ENCODE data around the gene TTC29. TPM values are rescaled to one million over a fixed set of nuclear protein-coding genes. Genes with fewer than 3 reads are reported as not detected.
"Not testable (repeated sequence)": the region's sequence is repeated elsewhere in the genome, so short reads cannot be mapped to it uniquely, and the experiment has no call there.

Gene TTC29
- total and polyA plus RNA-seq, 5 donors = 0.09 to 0.85 (median 0.29) TPM

DNA sequence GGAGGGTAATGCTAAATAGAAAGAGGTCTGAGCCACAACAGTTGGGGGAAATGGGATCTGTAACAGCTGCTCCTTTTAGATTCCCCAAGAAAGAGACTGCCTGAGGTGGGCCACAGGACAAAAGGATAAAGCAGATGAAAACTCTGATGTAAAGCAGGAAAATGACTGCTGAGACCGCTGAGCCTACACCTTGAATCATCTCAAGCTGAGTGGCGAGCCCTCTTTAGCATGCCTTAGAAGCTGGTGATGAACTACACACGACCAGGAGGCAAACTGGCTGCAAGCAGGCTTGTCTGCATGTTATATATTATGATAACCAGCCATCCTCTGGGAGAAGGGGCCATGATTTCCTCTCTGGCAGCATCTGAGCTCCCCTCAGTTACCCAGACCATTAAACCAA is 88.4 kb downstream of the TTC29 start:
- no peak for DNase-seq
- intact Hi-C loops (cut with DNase I) = no loop called here
- Histone ChIP-seq H3K4me1 (ENCODE audit: control insufficient read depth, insufficient read depth, low read length) (no peaks in the 10 kb centered on the region), H3K9me3 (ENCODE audit: control insufficient read depth, low read length) (no peaks in the 10 kb centered on the region), H3K27ac (ENCODE audit: low read length) (no peak overlapping the region), H3K4me3 (ENCODE audit: low read length) (no peak overlapping the region), H3K27me3 (ENCODE audit: control insufficient read depth, insufficient read depth) (no peaks in the 10 kb centered on the region)
- WGBS = 67% methylated on average over 3 of the region's 3 CpGs
- no peak for ATAC-seq

DNA sequence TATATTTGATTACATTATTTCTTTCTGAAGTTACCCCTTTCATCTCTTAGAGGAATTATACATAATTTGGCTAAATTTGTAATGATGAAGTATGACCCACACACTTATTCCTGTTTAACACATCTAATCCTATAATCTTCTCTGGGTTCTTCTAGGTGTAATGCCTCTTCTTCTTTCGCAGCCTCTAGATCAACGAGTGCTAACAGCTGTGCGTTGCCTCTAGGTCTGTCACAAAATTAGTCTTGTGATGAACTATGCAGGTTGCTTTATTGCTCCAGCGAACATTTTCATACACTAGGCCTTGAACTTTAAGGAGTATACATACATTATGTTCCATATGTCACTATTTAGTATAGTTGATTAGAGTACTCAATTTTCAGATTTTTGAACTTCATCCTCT is 89.9 kb downstream of the TTC29 start:
- 92% methylated on average over 4 of the region's 4 CpGs for WGBS
- no peaks in the 10 kb centered on the region for H3K27me3 ChIP-seq (ENCODE audit: control insufficient read depth, insufficient read depth)
- no peaks in the 10 kb centered on the region for H3K9me3 ChIP-seq (ENCODE audit: control insufficient read depth, low read length)
- ATAC-seq (no peak), DNase-seq (no peak)
- intact Hi-C loops (cut with DNase I) = no loop called here
- H3K4me1 ChIP-seq (ENCODE audit: control insufficient read depth, insufficient read depth, low read length) = no peaks in the 10 kb centered on the region
- H3K27ac ChIP-seq (ENCODE audit: low read length) = no peak overlapping the region
- no peak overlapping the region for H3K4me3 ChIP-seq (ENCODE audit: low read length)

DNA sequence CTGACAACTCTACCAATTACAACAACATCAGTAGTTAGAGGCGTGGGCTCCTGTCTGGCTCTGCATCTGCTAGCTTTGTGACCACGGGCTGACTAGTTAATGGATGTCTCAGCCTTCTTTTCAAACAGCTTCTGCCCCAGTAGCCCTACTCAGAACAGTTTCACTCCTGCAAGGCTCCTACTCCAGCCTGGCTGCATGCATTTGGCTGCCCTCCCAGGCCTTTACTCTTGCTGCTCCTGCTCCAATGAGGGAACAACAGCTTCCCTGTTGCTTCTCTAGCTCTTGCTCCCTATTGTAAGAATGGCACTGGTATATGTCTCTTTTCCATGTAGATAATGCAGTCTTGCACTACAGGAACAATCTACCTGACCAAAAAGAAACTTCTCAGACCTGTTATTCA is 93.3 kb downstream of the TTC29 start:
- no peaks in the 10 kb centered on the region for H3K4me1 ChIP-seq (ENCODE audit: control insufficient read depth, insufficient read depth, low read length)
- H3K27me3 ChIP-seq (ENCODE audit: control insufficient read depth, insufficient read depth) = no peaks in the 10 kb centered on the region
- DNase-seq (no peak), ATAC-seq (no peak)
- H3K4me3 ChIP-seq (ENCODE audit: low read length) = no peak overlapping the region
- H3K27ac ChIP-seq (ENCODE audit: low read length) = no peak overlapping the region
- intact Hi-C loops (cut with DNase I) = no loop called here
- H3K9me3 ChIP-seq (ENCODE audit: control insufficient read depth, low read length) = no peaks in the 10 kb centered on the region
- 78% methylated on average over 2 of the region's 2 CpGs for WGBS

DNA sequence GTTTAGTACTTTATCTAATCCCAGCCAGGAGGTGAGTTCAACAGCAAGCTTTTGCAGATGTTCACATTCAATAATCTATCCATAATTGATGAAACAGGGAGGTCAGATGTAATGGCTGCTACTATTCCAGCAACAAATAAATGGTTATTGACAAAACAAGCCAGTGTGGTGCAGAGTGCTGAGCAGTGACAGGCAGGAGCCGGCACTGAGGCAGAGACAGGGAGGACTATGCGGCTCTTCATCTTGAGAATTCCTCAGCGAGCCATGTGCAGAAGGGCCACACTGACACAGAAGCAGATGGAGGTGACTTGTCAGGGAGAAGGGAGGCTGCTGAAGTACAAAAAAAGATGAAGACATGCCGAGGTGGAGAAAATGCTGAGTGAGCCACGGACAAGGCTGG is 98.3 kb downstream of the TTC29 start:
- no peak overlapping the region for H3K27ac ChIP-seq (ENCODE audit: low read length)
- ATAC-seq (no peak), DNase-seq (no peak)
- H3K4me1 ChIP-seq (ENCODE audit: control insufficient read depth, insufficient read depth, low read length) = no peaks in the 10 kb centered on the region
- no peaks in the 10 kb centered on the region for H3K9me3 ChIP-seq (ENCODE audit: control insufficient read depth, low read length)
- intact Hi-C loops (cut with DNase I) = no loop called here
- no peak overlapping the region for H3K4me3 ChIP-seq (ENCODE audit: low read length)
- WGBS = 45% methylated on average over 5 of the region's 5 CpGs
- H3K27me3 ChIP-seq (ENCODE audit: control insufficient read depth, insufficient read depth) = no peaks in the 10 kb centered on the region

DNA sequence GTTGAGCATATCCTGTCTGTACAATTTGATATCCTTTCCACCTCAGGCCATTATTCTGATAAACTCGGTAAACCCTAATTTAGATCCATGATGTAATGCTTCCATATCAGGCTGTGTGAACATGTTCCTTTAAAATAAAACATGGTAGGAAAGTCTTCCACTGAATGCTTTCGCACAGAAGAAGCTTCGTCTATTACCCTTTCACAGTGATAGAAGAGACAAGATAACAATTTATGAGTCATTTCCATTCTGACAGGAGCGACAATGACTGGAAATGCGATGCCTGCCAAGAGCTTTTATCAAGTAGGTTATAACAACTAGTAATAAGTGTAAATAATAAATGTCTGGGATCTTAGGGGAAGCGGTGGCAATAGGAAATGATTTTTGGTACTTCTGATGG is 98.8 kb downstream of the TTC29 start:
- 31% methylated on average over 6 of the region's 6 CpGs for WGBS

DNA sequence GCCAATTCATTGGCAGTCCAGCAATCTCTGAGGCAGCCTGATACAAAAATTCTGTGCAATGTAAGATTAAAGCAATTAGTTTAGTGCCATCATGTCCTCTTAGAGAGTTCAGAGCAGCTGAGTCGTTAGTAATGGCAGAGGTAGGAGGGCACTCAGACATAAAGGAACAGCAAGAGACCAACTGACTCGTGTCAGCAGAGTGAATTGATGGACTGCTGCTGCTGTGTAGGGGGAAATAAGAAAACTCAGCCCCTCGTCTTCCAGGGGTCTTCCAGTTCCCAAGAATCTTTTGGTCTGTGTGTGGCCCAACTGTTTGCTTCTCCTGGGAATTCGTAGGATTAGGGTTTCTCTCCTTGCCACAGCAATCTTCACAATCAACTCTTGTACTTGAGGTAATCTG is 100.9 kb downstream of the TTC29 start:
- Histone ChIP-seq H3K4me3 (ENCODE audit: low read length) (no peak overlapping the region), H3K27me3 (ENCODE audit: control insufficient read depth, insufficient read depth) (no peaks in the 10 kb centered on the region), H3K9me3 (ENCODE audit: control insufficient read depth, low read length) (no peaks in the 10 kb centered on the region), H3K4me1 (ENCODE audit: control insufficient read depth, insufficient read depth, low read length) (no peaks in the 10 kb centered on the region), H3K27ac (ENCODE audit: low read length) (no peak overlapping the region)
- no peak for ATAC-seq
- no peak for DNase-seq
- intact Hi-C loops (cut with DNase I) = no loop called here
- 58% methylated on average over 4 of the region's 4 CpGs for WGBS

More for the DNA sequence above, 98.8 kb downstream of the TTC29 start:
- no peaks in the 10 kb centered on the region for H3K4me1 ChIP-seq (ENCODE audit: control insufficient read depth, insufficient read depth, low read length)
- H3K9me3 ChIP-seq (ENCODE audit: control insufficient read depth, low read length) = no peaks in the 10 kb centered on the region
- DNase-seq (no peak), ATAC-seq (no peak)
- H3K27ac ChIP-seq (ENCODE audit: low read length) = no peak overlapping the region
- H3K4me3 ChIP-seq (ENCODE audit: low read length) = no peak overlapping the region
- intact Hi-C loops (cut with DNase I) = no loop called here
- no peaks in the 10 kb centered on the region for H3K27me3 ChIP-seq (ENCODE audit: control insufficient read depth, insufficient read depth)

DNA sequence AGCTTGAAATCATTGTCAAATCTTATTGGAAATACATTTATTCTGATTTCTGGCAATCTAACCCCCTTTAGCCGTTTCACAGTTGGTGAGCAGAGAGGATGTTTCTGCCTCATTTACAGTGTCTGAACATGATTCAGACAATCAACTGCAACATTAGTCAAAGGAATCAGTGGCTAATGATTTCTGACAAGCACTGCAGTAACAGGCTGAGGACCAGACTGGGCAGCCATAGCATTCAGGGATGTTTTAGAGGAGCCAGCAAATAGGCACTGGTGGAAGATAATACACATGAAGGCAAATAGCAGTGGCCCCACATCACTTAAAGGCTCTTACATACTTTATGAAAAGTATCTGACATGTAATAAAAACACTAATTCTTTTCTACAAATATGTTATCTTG is 102.8 kb downstream of the TTC29 start:
- intact Hi-C loops (cut with DNase I) = no loop called here
- no peak overlapping the region for H3K4me3 ChIP-seq (ENCODE audit: low read length)
- no peak for ATAC-seq
- no peaks in the 10 kb centered on the region for H3K4me1 ChIP-seq (ENCODE audit: control insufficient read depth, insufficient read depth, low read length)
- H3K9me3 ChIP-seq (ENCODE audit: control insufficient read depth, low read length) = no peaks in the 10 kb centered on the region
- H3K27me3 ChIP-seq (ENCODE audit: control insufficient read depth, insufficient read depth) = no peaks in the 10 kb centered on the region
- 90% methylated on average over 1 of the region's 1 CpG for WGBS
- DNase-seq = no peak
- H3K27ac ChIP-seq (ENCODE audit: low read length) = no peak overlapping the region

DNA sequence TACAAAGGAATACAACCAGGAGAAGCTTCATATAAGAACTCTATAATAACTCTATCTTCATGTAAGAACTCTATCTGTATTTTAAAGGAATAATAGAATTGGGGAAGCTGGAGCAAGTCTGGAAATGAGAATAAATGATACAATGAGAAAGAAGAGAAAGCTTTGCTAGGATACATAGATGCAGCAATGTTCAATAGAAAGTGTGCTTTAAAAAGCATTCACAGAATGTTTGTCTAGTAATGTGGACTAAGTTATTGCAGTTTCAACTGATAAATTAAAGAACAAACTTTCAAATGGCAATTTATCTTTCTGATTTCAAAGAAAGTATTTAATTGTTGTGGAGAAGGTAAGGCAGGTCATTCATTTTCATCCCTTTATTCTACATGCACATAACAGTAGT is 104.9 kb downstream of the TTC29 start:
- Histone ChIP-seq H3K9me3 (ENCODE audit: control insufficient read depth, low read length) (no peaks in the 10 kb centered on the region), H3K4me1 (ENCODE audit: control insufficient read depth, insufficient read depth, low read length) (no peaks in the 10 kb centered on the region), H3K27ac (ENCODE audit: low read length) (no peak overlapping the region), H3K4me3 (ENCODE audit: low read length) (no peak overlapping the region), H3K27me3 (ENCODE audit: control insufficient read depth, insufficient read depth) (no peaks in the 10 kb centered on the region)
- DNase-seq = no peak
- ATAC-seq = no peak
- intact Hi-C loops (cut with DNase I) = no loop called here

DNA sequence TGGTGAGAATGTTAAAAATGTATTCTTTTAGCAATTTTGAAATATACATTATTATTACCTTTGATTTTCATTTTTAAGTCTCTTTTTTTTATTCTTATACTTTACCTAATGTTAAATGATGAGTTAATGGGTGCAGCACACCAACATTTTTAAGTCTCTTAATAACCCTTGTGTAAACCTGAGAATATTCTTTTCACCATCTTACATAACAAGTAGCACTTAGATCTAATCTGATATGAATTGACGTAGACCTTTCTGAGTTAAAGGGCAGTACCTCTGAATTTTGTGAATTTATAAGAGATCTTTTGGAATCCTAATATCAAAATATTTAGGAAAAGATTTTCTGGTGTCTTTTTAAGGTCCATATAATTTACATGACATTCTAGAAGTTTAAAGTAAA is 110.6 kb downstream of the TTC29 start:
- intact Hi-C loops (cut with DNase I) = no loop called here
- H3K27me3 ChIP-seq (ENCODE audit: control insufficient read depth, insufficient read depth) = no peaks in the 10 kb centered on the region
- H3K27ac ChIP-seq (ENCODE audit: low read length) = no peak overlapping the region
- no peak for ATAC-seq
- no peaks in the 10 kb centered on the region for H3K4me1 ChIP-seq (ENCODE audit: control insufficient read depth, insufficient read depth, low read length)
- no peak overlapping the region for H3K4me3 ChIP-seq (ENCODE audit: low read length)
- no peaks in the 10 kb centered on the region for H3K9me3 ChIP-seq (ENCODE audit: control insufficient read depth, low read length)
- 88% methylated on average over 1 of the region's 1 CpG for WGBS
- no peak for DNase-seq

DNA sequence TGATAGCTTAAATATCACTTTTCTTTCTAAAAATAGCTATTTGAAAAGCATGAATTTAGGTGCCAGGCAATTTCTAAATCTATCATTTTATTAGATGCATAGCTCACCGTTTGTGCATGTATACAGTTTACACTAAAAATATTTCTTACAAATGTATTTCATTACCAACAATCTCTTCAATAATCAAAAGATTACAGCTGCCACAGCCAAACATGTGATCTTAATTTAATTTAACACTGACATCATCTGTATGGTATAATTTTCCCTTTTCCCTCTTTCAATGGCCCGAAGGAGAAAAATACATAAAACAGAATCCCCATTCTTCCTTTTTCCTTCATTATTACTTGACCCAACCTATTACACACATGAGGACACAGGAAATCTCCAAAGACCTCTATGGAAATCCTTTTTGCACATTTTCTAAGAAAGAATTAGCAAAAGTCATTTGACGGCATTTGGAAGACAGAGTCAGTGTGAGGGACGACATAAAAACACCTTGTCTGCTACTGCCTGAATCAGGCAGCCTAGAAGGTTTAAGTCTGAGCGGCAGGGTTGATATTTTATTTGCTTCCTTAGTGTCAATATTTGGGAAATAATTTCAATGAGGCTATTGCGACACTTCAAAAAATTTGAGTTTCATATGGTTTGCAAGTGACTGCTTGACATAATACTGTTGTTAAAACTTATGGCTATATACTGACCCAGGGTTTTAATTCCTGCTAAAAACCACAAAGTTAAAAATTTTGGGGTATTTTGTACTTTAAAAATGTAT is 111.2 kb downstream of the TTC29 start:
- H3K9me3 ChIP-seq (ENCODE audit: control insufficient read depth, low read length) = no peaks in the 10 kb centered on the region
- H3K4me1 ChIP-seq (ENCODE audit: control insufficient read depth, insufficient read depth, low read length) = no peaks in the 10 kb centered on the region
- H3K4me3 ChIP-seq (ENCODE audit: low read length) = no peak overlapping the region
- H3K27ac ChIP-seq (ENCODE audit: low read length) = no peak overlapping the region
- H3K27me3 ChIP-seq (ENCODE audit: control insufficient read depth, insufficient read depth) = no peaks in the 10 kb centered on the region
- no peak for ATAC-seq
- WGBS = 80% methylated on average over 6 of the region's 6 CpGs
- DNase-seq = no peak
- intact Hi-C loops (cut with DNase I) = no loop called here

DNA sequence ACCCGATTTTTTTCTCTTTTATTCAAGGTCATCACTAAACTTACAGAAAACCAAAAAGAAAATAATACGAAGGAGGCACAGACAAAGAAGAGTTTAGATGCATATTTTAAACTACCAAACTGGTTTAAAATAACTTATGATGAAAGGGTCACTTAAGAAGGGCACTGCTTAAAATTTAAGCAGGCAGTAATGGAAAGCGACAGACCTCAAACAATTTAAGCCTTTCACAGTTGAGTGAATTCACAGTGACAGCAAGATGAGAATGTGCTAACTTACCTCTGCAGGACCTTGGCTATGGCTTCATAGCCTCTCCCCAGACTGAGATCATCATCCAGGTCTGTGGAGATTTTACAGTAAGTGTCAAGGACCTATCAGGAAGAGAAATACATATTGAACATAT is 112.1 kb downstream of the TTC29 start:
- Histone ChIP-seq H3K4me3 (ENCODE audit: low read length) (no peak overlapping the region), H3K27ac (ENCODE audit: low read length) (no peak overlapping the region), H3K4me1 (ENCODE audit: control insufficient read depth, insufficient read depth, low read length) (no peaks in the 10 kb centered on the region), H3K27me3 (ENCODE audit: control insufficient read depth, insufficient read depth) (no peaks in the 10 kb centered on the region), H3K9me3 (ENCODE audit: control insufficient read depth, low read length) (no peaks in the 10 kb centered on the region)
- DNase-seq (no peak), ATAC-seq (no peak)
- intact Hi-C loops (cut with DNase I) = no loop called here
- WGBS = 69% methylated on average over 3 of the region's 3 CpGs

DNA sequence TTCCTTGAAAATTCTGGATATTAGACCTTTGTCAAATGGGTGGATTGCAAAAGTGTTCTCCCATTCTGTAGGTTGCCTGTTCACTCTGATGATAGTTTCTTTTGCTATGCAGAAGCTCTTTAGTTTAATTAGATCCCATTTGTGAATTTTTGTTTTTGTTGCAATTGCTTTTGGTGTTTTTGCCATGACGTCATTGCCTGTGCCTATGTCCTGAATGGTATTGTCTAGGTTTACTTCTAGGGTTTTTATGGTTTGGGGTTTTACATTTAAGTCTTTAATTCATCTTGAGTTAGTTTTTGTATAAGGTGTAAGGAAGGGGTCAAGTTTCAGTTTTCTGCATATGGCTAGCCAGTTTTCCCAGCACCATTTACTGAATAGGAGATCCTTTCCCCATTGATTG is 122.7 kb downstream of the TTC29 start:
- intact Hi-C loops (cut with DNase I); DNase-seq; H3K4me3 ChIP-seq (ENCODE audit: low read length); H3K27ac ChIP-seq (ENCODE audit: low read length); H3K9me3 ChIP-seq (ENCODE audit: control insufficient read depth, low read length); H3K27me3 ChIP-seq (ENCODE audit: control insufficient read depth, insufficient read depth); ATAC-seq; H3K4me1 ChIP-seq (ENCODE audit: control insufficient read depth, insufficient read depth, low read length): not testable (repeated sequence)
- 94% methylated on average over 1 of the region's 1 CpG for WGBS

Data from right cardiac atrium (tissue), 5 donors.